Measurements from ENCODE around the gene CHST9. TPM values are rescaled to one million over a fixed set of nuclear protein-coding genes. Genes with fewer than 3 reads are reported as not detected.

The CHST9 gene
- total and polyA plus RNA-seq, 2 of the 4 experiments (the other 2 are of a cell fraction), result not detected

DNA sequence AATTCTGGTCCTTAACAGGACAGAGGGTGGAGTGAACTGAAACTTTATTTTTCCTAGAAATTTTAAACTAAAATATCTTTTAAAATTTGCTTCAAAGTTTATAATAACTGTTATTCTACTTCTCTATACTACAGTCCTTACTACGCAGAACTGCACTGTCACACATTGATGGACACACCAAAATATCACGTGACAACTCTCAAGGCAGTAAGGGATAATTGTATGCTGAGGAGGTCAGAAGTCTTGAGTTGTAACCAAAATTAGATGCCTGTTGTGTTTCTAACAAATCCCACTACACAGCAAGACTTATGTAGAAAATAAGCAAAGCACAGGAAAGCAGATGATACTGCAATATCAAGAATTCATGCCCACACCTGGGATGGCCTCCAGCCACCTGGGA lies 76.3 kb downstream of the CHST9 start:
- Histone ChIP-seq H3K9me3 (ENCODE audit: control insufficient read depth, insufficient read depth, low read length) (peaks cover 6% of the 10 kb centered on the region), H2BK5ac (ENCODE audit: low read depth, low read length, poor library complexity, severe bottlenecking) (no peak overlapping the region), H2AFZ (replicated peaks; ENCODE audit: low read length, poor library complexity) (no peak overlapping the region), H3K14ac (replicated peaks; ENCODE audit: low read depth, low read length) (no peak overlapping the region), H3K18ac (ENCODE audit: low read depth, low read length) (no peak overlapping the region), H3K4ac (ENCODE audit: low read depth, low read length) (no peak overlapping the region), H3K9me1 (ENCODE audit: insufficient read depth, low read length) (no peaks in the 10 kb centered on the region), H3K4me2 (ENCODE audit: low read depth, low read length) (no peak overlapping the region), H3K79me1 (ENCODE audit: low read depth in 1 of 2, low read length in 2 of 2) (no peaks in the 10 kb centered on the region), H3K4me3 (ENCODE audit: insufficient read depth, low read depth, low read length) (no peak overlapping the region), H3K36me3 (ENCODE audit: control insufficient read depth, insufficient read depth, low read length) (no peaks in the 10 kb centered on the region), H4K20me1 (ENCODE audit: insufficient read depth, low read length) (no peaks in the 10 kb centered on the region), H3K23ac (ENCODE audit: low read depth, low read length) (no peak overlapping the region), H2BK120ac (ENCODE audit: low read depth, low read length) (no peak overlapping the region), H4K91ac (ENCODE audit: insufficient read depth, low read depth, low read length) (no peak overlapping the region), H3K27ac (ENCODE audit: insufficient read depth, low read length) (no peak overlapping the region), H2BK20ac (ENCODE audit: low read depth, low read length) (no peak overlapping the region), H2AK9ac (replicated peaks; ENCODE audit: low read depth, low read length, poor library complexity) (no peak overlapping the region), H3K9ac (ENCODE audit: low read depth, low read length) (no peak overlapping the region), H4K5ac (ENCODE audit: low read depth, low read length) (no peak overlapping the region), H2AK5ac (ENCODE audit: low read depth, low read length) (no peak overlapping the region), H4K8ac (ENCODE audit: low read depth in 2 of 2, low read length in 2 of 2) (no peak overlapping the region), H3K27me3 (ENCODE audit: control insufficient read depth, insufficient read depth, low read length) (no peaks in the 10 kb centered on the region), H3K56ac (ENCODE audit: extremely low read depth, insufficient read depth, low read length) (no peak overlapping the region), H2BK15ac (ENCODE audit: low read depth, low read length) (no peak overlapping the region), H3K4me1 (ENCODE audit: control insufficient read depth, insufficient read depth, low read length) (no peaks in the 10 kb centered on the region)
- BruUV-seq (replicated peaks), result no TSS peak
- ChIA-PET CTCF (no interaction called here), POLR2A (ENCODE audit: unreplicated experiment) (no interaction called here)
- dilution Hi-C loops (cut with HindIII; ENCODE audit: low sequenced_read_pairs, unreplicated experiment) (no loop called here), in situ Hi-C loops (cut with MboI; ENCODE audit: low sequenced_read_pairs) (no loop called here), intact Hi-C loops (cut with micrococcal nuclease) (no loop called here)
- TF ChIP-seq POLR2A (IDR thresholded peaks at IDR 0.05; ENCODE audit: low read depth, low read length), result no peak
- no peak for TF ChIP-seq RAD21 (IDR thresholded peaks at IDR 0.05; ENCODE audit: low read length)
- TF ChIP-seq SMC3 (IDR thresholded peaks at IDR 0.05; ENCODE audit: low read depth, low read length), result no peak
- TF ChIP-seq CEBPB (IDR thresholded peaks at IDR 0.05; ENCODE audit: low read depth, low read length), result no peak
- TF ChIP-seq FOS (IDR thresholded peaks at IDR 0.05; ENCODE audit: low read depth, low read length), result no peak
- TF ChIP-seq, protein P1, sequence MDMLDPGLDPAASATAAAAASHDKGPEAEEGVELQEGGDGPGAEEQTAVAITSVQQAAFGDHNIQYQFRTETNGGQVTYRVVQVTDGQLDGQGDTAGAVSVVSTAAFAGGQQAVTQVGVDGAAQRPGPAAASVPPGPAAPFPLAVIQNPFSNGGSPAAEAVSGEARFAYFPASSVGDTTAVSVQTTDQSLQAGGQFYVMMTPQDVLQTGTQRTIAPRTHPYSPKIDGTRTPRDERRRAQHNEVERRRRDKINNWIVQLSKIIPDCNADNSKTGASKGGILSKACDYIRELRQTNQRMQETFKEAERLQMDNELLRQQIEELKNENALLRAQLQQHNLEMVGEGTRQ (IDR thresholded peaks at IDR 0.05; ENCODE audit: low read depth, low read length), result no peak
- TF ChIP-seq NFE2L2 (IDR thresholded peaks at IDR 0.05; ENCODE audit: low read depth, low read length), result no peak
- no peak for TF ChIP-seq MAZ (IDR thresholded peaks at IDR 0.05; ENCODE audit: borderline replicate concordance, low read depth, low read length)
- TF ChIP-seq RCOR1 (IDR thresholded peaks at IDR 0.05; ENCODE audit: insufficient replicate concordance, low read length), result no peak
- no peak for TF ChIP-seq RFX5 (IDR thresholded peaks at IDR 0.05; ENCODE audit: low read depth, low read length)
- DNase-seq (no peak), ATAC-seq (ENCODE audit: low read depth) (no peak)
- WGBS, 2 experiments (ENCODE audit: extremely low coverage in 2 of 2, insufficient read length in 1 of 2), result no CpG with 5 or more reads among the region's 2 CpGs

All from IMR-90 (cell line).